HCT116 (cell line): Measurements from ENCODE around the gene CHST8. TPM values are rescaled to one million over a fixed set of nuclear protein-coding genes. Genes with fewer than 3 reads are reported as not detected.

Source experiments
- ATAC-seq: fragments of 200-7000 bp; cut with Tn5 transposase; 2 replicates; pipeline ENCODE4 v1.9.1; 2020; ENCODE audit warnings: mild to moderate bottlenecking, moderate library complexity
- BruUV-seq: library from RNA; stranded (reverse); fragments of 400-500 nt; replicated peaks from 2 replicates; lab custom pipeline; 2021; lab: Mats Ljungman, UMichigan
- CTCF ChIA-PET: fragments of 300-600 bp; sonication (Branson Sonifier 250); formaldehyde crosslinking; loops from one replicate; lab custom pipeline; 2021; ENCODE audit warnings: antibody characterized with exemption; lab: Charles Lee
- POLR2A ChIA-PET: fragments of 300-600, 350-600 bp; sonication (Branson Sonifier 250); formaldehyde crosslinking; loops from one replicate; lab custom pipeline; 2021; ENCODE audit warnings: antibody characterized with exemption; lab: Charles Lee
- RAD21 ChIA-PET, 2 experiments: fragments of 300-600 bp; sonication (Branson Sonifier 250); formaldehyde crosslinking; loops; one replicate each; lab custom pipeline; 2023; ENCODE audit warnings: low total read pairs in 2 of 2; ENCODE audit not compliant: uncharacterized antibody in 2 of 2, unreplicated experiment in 2 of 2, low non-redundant PET in 1 of 2; lab: Charles Lee
- DNase-seq: peaks from one replicate; pipeline ENCODE4 v3.0.0-alpha.2; 2010; ENCODE audit warnings: low read depth, low spot score
- H2AFZ ChIP-seq: fragments of 200-600 bp; shearing (Covaris generic), sonication (generic); 2 replicates; pipeline ENCODE4 v1.6.1; 2017; ENCODE audit warnings: low read depth, mixed run types, mixed read lengths, antibody characterized with exemption, low read length; ENCODE audit not compliant: poor library complexity, severe bottlenecking
- H3K27ac ChIP-seq: 2 replicates; pipeline ENCODE4 v1.5.1; 2012; ENCODE audit warnings: low read depth, low read length
- H3K27me3 ChIP-seq: fragments of 200-600 bp; sonication (generic); 2 replicates; pipeline ENCODE4 v1.6.1; 2016; ENCODE audit warnings: mixed run types, low read length, mixed read lengths; ENCODE audit not compliant: insufficient read depth
- H3K36me3 ChIP-seq, 2 experiments: fragments of 200-500 bp in 1 of 2; fragments of 200-600 bp in 1 of 2; sonication (Bioruptor generic) in 1 of 2; sonication (generic) in 1 of 2; 2 replicates each; pipeline versions ENCODE4 v1.5.1 to v1.6.1; 2014 to 2016; ENCODE audit warnings: low read length in 2 of 2, inconsistent platforms in 1 of 2, mixed read lengths in 1 of 2, mixed run types in 1 of 2; ENCODE audit not compliant: insufficient read depth in 2 of 2, control insufficient read depth in 1 of 2
- H3K4me1 ChIP-seq, 2 experiments: fragments of 200-600 bp in 1 of 2; sonication (generic) in 1 of 2; 2 replicates each; pipeline versions ENCODE4 v1.5.1 to v1.6.1; 2012 to 2017; ENCODE audit warnings: low read length in 2 of 2, inconsistent platforms in 1 of 2, mild to moderate bottlenecking in 1 of 2, mixed read lengths in 1 of 2, mixed run types in 1 of 2, moderate library complexity in 1 of 2; ENCODE audit not compliant: insufficient read depth in 2 of 2, control insufficient read depth in 1 of 2
- H3K4me2 ChIP-seq: fragments of 200-600 bp; sonication (generic); 2 replicates; pipeline ENCODE4 v1.6.1; 2017; ENCODE audit warnings: mixed run types, low read length, mixed read lengths
- H3K4me3 ChIP-seq, 2 experiments: fragments of 200-600 bp in 1 of 2; sonication (generic) in 1 of 2; replicated peaks in 1 of 2; 2 replicates each; pipeline ENCODE4 v1.5.1; 2011 to 2016; ENCODE audit warnings: low read length in 2 of 2, control low read depth in 1 of 2, low read depth in 1 of 2, mild to moderate bottlenecking in 1 of 2, mixed read lengths in 1 of 2, mixed run types in 1 of 2
- H3K79me2 ChIP-seq: fragments of 200-600 bp; sonication (generic); 2 replicates; pipeline ENCODE4 v1.6.1; 2017; ENCODE audit warnings: mild to moderate bottlenecking, mixed run types, low read length, moderate library complexity, mixed read lengths; ENCODE audit not compliant: insufficient read depth
- H3K9ac ChIP-seq: fragments of 200-600 bp; sonication (generic); 2 replicates; pipeline ENCODE4 v1.6.1; 2016; ENCODE audit warnings: low read length, mixed read lengths
- H3K9me2 ChIP-seq: fragments of 200-600 bp; sonication (generic), shearing (Covaris generic); 2 replicates; pipeline ENCODE4 v1.6.1; 2017; ENCODE audit warnings: mixed run types, mild to moderate bottlenecking, moderate library complexity; ENCODE audit not compliant: insufficient read depth
- H3K9me3 ChIP-seq, 2 experiments: fragments of 200-500 bp in 1 of 2; fragments of 200-600 bp in 1 of 2; sonication (Bioruptor generic) in 1 of 2; sonication (generic) in 1 of 2; 2 replicates each; pipeline ENCODE4 v1.6.1; 2014 to 2017; ENCODE audit warnings: low read length in 2 of 2, mixed read lengths in 2 of 2, inconsistent platforms in 1 of 2, low read depth in 1 of 2, mild to moderate bottlenecking in 1 of 2, mixed run types in 1 of 2, moderate library complexity in 1 of 2; ENCODE audit not compliant: control insufficient read depth in 1 of 2, insufficient read depth in 1 of 2
- H4K20me1 ChIP-seq: fragments of 200-600 bp; sonication (generic), shearing (Covaris generic); 2 replicates; pipeline ENCODE4 v1.6.1; 2017; ENCODE audit warnings: mixed run types, mild to moderate bottlenecking, moderate library complexity; ENCODE audit not compliant: insufficient read depth
- CBX3 ChIP-seq: IDR thresholded peaks from 2 replicates; pipeline ENCODE4 v1.6.1; 2012; ENCODE audit warnings: low read depth
- EGR1 ChIP-seq: IDR thresholded peaks from 2 replicates; pipeline ENCODE4 v1.6.1; 2012; ENCODE audit warnings: low read depth
- EZH2 ChIP-seq: fragments of 200-600 bp; sonication (generic); IDR thresholded peaks from 2 replicates; pipeline ENCODE4 v1.6.1; 2017; ENCODE audit warnings: antibody characterized with exemption, mixed run types
- EZH2phosphoT487 ChIP-seq: fragments of 200-600 bp; IDR thresholded peaks from 2 replicates; pipeline ENCODE4 v1.6.1; 2018; ENCODE audit warnings: antibody characterized with exemption, borderline replicate concordance
- POLR2AphosphoS5 ChIP-seq: IDR thresholded peaks from 2 replicates; pipeline ENCODE4 v1.6.1; 2011; ENCODE audit warnings: mild to moderate bottlenecking, low read depth, low read length, moderate library complexity
- RAD21 ChIP-seq: IDR thresholded peaks from 2 replicates; pipeline ENCODE4 v1.6.1; 2012; ENCODE audit warnings: low read depth, mild to moderate bottlenecking
- SIN3A ChIP-seq: IDR thresholded peaks from 2 replicates; pipeline ENCODE4 v1.6.1; 2012; ENCODE audit warnings: low read depth
- SP1 ChIP-seq: IDR thresholded peaks from 2 replicates; pipeline ENCODE4 v1.6.1; 2012; ENCODE audit warnings: low read depth
- YY1 ChIP-seq: IDR thresholded peaks from 2 replicates; pipeline ENCODE4 v1.6.1; 2011; ENCODE audit warnings: low read length, low read depth, moderate library complexity, mild to moderate bottlenecking; ENCODE audit not compliant: insufficient replicate concordance; ENCODE audit errors: extremely low read depth
- ZFX ChIP-seq: fragments of 450-650 bp; IDR thresholded peaks from 2 replicates; pipeline ENCODE4 v1.6.1; 2017
- intact Hi-C: fragments of 100-400 bp; cut with micrococcal nuclease; formaldehyde crosslinking; loops from 2 replicates; pipeline ENCODE4 v1.10.0; 2022
- total RNA-seq: library from RNA; stranded (reverse); gene quantifications from one replicate; pipeline ENCODE4 v1.2.1, GENCODE V29; 2021; ENCODE audit not compliant: unreplicated experiment
- TF ChIP-seq, protein P1 (sequence below), 3 experiments: fragments of 200-600 bp in 1 of 3; sonication (generic) in 1 of 3; IDR thresholded peaks in 2 of 3; conservative IDR thresholded peaks in 1 of 3; 2 replicates each; pipeline ENCODE4 v1.5.1; 2012 to 2017; ENCODE audit warnings: low read depth in 2 of 3, low read length in 2 of 3, antibody characterized with exemption in 1 of 3, borderline replicate concordance in 1 of 3, control low read depth in 1 of 3, mild to moderate bottlenecking in 1 of 3, mixed read lengths in 1 of 3, mixed run types in 1 of 3, moderate library complexity in 1 of 3; ENCODE audit not compliant: insufficient read depth in 1 of 3
- TF ChIP-seq, protein P2 (sequence below): IDR thresholded peaks from 2 replicates; pipeline ENCODE4 v1.6.1; 2012; ENCODE audit warnings: low read depth

Gene CHST8
- total RNA-seq, 1 experiment from 2014 or later, result not detected

GRCh38 chr19:33582914-33583313 is 38.8 kb upstream of the CHST8 start:
- no peak overlapping the region for H3K27ac ChIP-seq
- ChIA-PET CTCF (no interaction called here), POLR2A (no interaction called here), RAD21 (no interaction called here)
- peaks cover 6 to 8% of the 10 kb centered on the region in 2 experiments; a peak in 2 of 4 replicates for H3K9me3 ChIP-seq
- peaks cover 9% of the 10 kb centered on the region for H3K27me3 ChIP-seq
- no peak overlapping the region for H3K9ac ChIP-seq
- H3K79me2 ChIP-seq, result no peaks in the 10 kb centered on the region
- H3K4me3 ChIP-seq, result no peak overlapping the region
- H3K9me2 ChIP-seq, result no peaks in the 10 kb centered on the region
- no peaks in the 10 kb centered on the region for H3K4me1 ChIP-seq
- no peak overlapping the region for H3K4me2 ChIP-seq
- no peaks in the 10 kb centered on the region for H3K36me3 ChIP-seq
- ATAC-seq, result no peak
- H2AFZ ChIP-seq, result no peak overlapping the region
- DNase-seq, result no peak
- BruUV-seq, result no TSS peak
- H4K20me1 ChIP-seq, result no peaks in the 10 kb centered on the region
- TF ChIP-seq SP1 (no peak), SIN3A (no peak), EZH2phosphoT487 (no peak), CBX3 (no peak), YY1 (no peak), EGR1 (no peak), ZFX (no peak), POLR2AphosphoS5 (no peak), RAD21 (no peak), EZH2 (no peak)
- TF ChIP-seq, protein P1, sequence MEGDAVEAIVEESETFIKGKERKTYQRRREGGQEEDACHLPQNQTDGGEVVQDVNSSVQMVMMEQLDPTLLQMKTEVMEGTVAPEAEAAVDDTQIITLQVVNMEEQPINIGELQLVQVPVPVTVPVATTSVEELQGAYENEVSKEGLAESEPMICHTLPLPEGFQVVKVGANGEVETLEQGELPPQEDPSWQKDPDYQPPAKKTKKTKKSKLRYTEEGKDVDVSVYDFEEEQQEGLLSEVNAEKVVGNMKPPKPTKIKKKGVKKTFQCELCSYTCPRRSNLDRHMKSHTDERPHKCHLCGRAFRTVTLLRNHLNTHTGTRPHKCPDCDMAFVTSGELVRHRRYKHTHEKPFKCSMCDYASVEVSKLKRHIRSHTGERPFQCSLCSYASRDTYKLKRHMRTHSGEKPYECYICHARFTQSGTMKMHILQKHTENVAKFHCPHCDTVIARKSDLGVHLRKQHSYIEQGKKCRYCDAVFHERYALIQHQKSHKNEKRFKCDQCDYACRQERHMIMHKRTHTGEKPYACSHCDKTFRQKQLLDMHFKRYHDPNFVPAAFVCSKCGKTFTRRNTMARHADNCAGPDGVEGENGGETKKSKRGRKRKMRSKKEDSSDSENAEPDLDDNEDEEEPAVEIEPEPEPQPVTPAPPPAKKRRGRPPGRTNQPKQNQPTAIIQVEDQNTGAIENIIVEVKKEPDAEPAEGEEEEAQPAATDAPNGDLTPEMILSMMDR (IDR thresholded peaks at IDR 0.05 in 2 of 3, conservative IDR thresholded peaks at IDR 0.05 in 1 of 3; ENCODE audit: borderline replicate concordance in 1 of 3, insufficient read depth in 1 of 3, low read depth in 2 of 3, low read length in 2 of 3), result no peak
- TF ChIP-seq, protein P2, sequence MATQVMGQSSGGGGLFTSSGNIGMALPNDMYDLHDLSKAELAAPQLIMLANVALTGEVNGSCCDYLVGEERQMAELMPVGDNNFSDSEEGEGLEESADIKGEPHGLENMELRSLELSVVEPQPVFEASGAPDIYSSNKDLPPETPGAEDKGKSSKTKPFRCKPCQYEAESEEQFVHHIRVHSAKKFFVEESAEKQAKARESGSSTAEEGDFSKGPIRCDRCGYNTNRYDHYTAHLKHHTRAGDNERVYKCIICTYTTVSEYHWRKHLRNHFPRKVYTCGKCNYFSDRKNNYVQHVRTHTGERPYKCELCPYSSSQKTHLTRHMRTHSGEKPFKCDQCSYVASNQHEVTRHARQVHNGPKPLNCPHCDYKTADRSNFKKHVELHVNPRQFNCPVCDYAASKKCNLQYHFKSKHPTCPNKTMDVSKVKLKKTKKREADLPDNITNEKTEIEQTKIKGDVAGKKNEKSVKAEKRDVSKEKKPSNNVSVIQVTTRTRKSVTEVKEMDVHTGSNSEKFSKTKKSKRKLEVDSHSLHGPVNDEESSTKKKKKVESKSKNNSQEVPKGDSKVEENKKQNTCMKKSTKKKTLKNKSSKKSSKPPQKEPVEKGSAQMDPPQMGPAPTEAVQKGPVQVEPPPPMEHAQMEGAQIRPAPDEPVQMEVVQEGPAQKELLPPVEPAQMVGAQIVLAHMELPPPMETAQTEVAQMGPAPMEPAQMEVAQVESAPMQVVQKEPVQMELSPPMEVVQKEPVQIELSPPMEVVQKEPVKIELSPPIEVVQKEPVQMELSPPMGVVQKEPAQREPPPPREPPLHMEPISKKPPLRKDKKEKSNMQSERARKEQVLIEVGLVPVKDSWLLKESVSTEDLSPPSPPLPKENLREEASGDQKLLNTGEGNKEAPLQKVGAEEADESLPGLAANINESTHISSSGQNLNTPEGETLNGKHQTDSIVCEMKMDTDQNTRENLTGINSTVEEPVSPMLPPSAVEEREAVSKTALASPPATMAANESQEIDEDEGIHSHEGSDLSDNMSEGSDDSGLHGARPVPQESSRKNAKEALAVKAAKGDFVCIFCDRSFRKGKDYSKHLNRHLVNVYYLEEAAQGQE, result no peak
- intact Hi-C loops, result no loop called here
